T-helper 17 cell (primary cell): ENCODE data around the gene TAOK1. TPM values are rescaled to one million over a fixed set of nuclear protein-coding genes. Genes with fewer than 3 reads are reported as not detected.

Experiments used
- ATAC-seq: fragments of 150-1000 bp; cut with Tn5 transposase; 2 replicates; pipeline ENCODE4 v1.10.0; 2021; ENCODE audit warnings: mild to moderate bottlenecking, moderate library complexity
- DNase-seq, 3 donors: peaks; one replicate each; pipeline versions ENCODE4 v3.0.0 to v3.0.0-alpha.2; 2020 to 2021
- H3K9me3 ChIP-seq: one replicate; pipeline ENCODE4 v1.7.0; 2013; ENCODE audit warnings: low read length, mild to moderate bottlenecking; ENCODE audit not compliant: control insufficient read depth, poor library complexity, severe bottlenecking
- H3K27ac Mint-ChIP-seq: one replicate; pipeline ENCODE4 v1.8.0; 2022; ENCODE audit warnings: mild to moderate bottlenecking, moderate library complexity, mixed read lengths
- H3K27me3 Mint-ChIP-seq: one replicate; pipeline ENCODE4 v1.8.0; 2022; ENCODE audit warnings: mixed read lengths
- H3K36me3 Mint-ChIP-seq: one replicate; pipeline ENCODE4 v1.8.0; 2022; ENCODE audit warnings: low read depth, mixed read lengths
- H3K4me1 Mint-ChIP-seq: one replicate; pipeline ENCODE4 v1.8.0; 2022; ENCODE audit warnings: mild to moderate bottlenecking, mixed read lengths
- H3K4me3 Mint-ChIP-seq: one replicate; pipeline ENCODE4 v1.8.0; 2022; ENCODE audit warnings: mild to moderate bottlenecking, moderate library complexity, mixed read lengths
- total RNA-seq, 4 donors: library from RNA in 2 of 4; stranded (reverse) in 2 of 4; gene quantifications; one replicate each; pipeline ENCODE4 v1.2.3 and lab custom pipeline; 2022 to 2026

TAOK1 gene
- total RNA-seq, 2 donors from 2014 or later, result 54.3 to 58.2 TPM

DNA sequence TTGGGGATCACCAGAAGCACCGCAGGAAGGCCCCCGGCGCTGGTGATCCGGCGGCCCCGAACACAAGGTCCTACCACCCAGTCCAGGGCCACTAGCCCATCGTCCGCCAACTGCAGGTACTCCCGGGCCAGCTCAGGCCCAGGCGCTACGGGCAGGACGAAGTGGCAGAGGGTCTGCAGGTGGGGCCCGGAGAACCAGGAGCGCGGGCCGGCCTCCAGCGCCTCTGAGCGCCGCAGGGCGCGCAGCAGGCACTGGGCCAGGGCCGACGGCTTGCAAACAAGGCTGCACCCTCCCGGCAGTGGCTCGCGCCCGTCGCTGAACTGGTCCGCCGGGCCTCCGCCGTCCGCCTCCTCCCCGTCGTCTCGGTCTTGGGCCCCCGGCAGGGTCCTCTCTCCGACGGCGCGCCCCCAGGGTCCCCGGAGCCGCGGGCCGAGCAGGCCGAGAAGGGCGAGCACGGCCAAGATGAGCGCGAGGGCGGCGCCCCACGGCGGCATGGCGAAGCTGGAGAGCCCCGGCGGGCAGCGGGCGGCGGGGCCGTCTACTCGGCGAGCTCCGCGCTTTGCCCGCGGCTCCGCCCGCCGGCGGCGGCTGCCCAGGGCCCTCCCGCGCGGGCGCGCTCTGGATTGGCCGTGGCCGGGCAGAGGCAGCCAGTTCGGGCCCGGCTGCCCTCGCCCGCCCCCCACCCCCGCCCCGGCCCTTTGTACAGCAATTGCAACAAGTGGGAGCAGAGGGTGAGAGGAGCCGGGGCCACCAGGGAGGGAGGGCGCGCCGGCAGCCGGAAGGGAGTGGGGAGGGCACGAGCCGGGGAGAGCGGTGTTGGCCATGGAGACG lies 176.5 kb downstream of the TAOK1 start, which contains the start of gene ABHD15:
Gene ABHD15 (minus strand): TSS at position 565 of the 831 bp plus-strand sequence. CDS start 71 bp downstream, at position 494.
- H3K36me3 Mint-ChIP-seq, result peaks cover 2% of the 10 kb centered on the region
- ATAC-seq, result peak; percentile 40
- H3K27me3 Mint-ChIP-seq, result no peaks in the 10 kb centered on the region
- peak; percentile 39 to 54 (median 50) for DNase-seq
- peaks cover 43% of the 10 kb centered on the region for H3K4me1 Mint-ChIP-seq
- H3K4me3 Mint-ChIP-seq, result peak within 1 kb of the TSS; percentile 97
- H3K9me3 ChIP-seq, result no peaks in the 10 kb centered on the region
- H3K27ac Mint-ChIP-seq, result peak within 1 kb of the TSS; percentile 80

DNA sequence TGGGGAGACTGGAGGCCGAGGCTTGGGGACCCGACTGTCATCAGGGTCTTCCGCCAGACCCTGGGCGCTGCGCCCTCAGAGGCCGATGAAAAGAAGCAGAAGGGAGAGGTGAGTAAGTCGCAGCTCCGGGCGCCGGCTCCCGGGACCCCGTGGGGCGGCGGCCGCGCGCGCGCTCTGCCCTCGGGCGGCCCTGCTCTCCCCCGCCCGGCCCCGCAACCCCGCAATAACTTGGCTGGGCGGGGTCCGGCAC lies 177.1 kb downstream of the TAOK1 start:
- no peaks in the 10 kb centered on the region for H3K27me3 Mint-ChIP-seq
- ATAC-seq (peak; percentile 1), DNase-seq (no peak)
- peak overlapping the region; percentile 97 for H3K4me3 Mint-ChIP-seq
- no peaks in the 10 kb centered on the region for H3K9me3 ChIP-seq
- peaks cover 2% of the 10 kb centered on the region for H3K36me3 Mint-ChIP-seq
- H3K27ac Mint-ChIP-seq, result no peak overlapping the region
- H3K4me1 Mint-ChIP-seq, result peaks cover 38% of the 10 kb centered on the region

DNA sequence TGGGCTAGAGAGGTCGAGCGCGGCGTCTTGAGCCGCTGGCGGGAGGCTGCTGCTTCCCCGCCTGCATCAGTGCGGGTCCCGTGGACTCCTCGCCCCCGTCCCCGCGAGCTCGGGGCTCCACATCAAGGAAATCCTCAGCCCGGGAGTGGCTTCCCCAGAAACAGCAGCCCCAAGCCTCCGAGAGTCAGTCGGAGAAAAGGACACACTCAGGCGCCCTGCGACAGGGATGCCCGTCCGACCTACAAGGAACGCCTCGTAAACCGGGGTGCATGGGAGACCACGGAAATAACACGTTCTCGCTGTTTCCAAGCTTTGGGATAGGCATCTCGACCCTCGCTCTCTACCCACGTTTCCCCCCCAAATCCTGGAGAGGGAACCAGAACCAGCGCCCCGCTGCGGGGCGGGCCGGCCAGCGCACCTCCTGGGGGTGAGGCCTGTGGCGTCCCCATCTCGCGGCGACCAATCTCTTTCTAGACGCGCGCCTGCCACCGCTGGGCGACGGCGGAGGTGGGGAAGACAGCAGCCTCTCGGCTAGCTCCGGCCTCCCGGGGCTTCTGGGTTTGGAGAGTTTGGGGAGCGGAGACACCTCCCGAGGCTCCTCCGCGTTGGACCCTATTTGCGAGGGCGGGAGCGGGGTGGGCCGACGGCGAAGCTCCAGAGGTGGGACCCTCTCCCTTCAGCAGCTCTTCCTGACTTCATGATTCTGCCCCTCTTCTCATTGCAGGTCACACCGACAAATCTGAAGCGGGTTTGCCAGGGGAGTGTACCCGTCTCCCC lies 177.6 kb downstream of the TAOK1 start:
- Mint-ChIP-seq H3K27me3 (no peaks in the 10 kb centered on the region), H3K4me1 (peaks cover 34% of the 10 kb centered on the region), H3K4me3 (peak overlapping the region; percentile 97), H3K36me3 (peaks cover 2% of the 10 kb centered on the region), H3K27ac (peak overlapping the region; percentile 75)
- ATAC-seq (peak; percentile 71), DNase-seq (peak; percentile 62 to 70 (median 64))
- H3K9me3 ChIP-seq, result no peaks in the 10 kb centered on the region

DNA sequence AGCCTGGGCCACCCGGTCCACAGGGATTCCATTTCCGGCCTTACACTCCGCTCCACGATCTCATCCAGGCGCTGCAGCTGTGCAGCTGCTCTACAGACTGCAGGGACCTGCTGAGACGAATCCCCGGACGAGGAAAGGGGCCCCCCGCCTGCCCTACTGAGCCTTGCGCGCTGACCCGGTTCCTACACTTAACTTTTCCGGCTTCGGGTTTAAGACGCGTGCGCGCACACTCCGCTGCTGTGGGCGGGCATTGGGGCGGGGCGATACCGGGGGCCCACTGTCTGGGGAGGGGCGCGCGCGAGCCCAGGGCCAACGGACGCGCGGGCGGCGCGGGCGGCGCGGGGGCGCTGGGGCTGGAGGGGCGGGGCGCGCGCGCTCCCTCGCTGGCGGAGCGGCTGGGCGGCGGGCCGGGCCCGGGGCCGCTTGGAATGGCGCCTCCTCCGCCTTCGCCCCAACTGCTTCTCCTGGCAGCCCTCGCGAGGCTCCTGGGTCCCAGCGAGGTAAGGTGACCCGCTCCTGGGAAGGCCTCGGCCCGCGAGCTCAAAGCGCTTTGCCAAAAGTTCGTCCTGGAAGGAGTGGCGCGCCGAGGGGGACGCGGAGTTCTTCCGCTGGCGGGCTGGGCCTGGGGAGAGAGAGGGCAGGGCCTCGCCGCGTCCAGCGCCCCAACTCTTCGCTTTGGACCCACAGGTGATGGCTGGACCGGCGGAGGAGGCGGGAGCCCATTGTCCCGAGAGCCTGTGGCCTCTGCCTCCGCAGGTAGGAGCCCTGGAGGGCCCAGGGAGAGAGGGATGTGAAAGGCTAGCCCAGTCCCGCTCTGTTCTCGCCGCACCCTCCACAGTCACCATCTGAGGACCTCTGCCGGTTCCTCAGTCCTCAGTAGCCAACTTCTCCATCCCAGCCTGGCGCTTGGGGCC lies 178.4 kb downstream of the TAOK1 start, which contains the start of gene TP53I13:
Gene TP53I13 (plus strand): TSS at position 371 of the 914 bp plus-strand sequence. CDS start 58 bp downstream, at position 429.
- H3K27ac Mint-ChIP-seq, result peak within 1 kb of the TSS; percentile 75
- peak; percentile 79 to 88 (median 84) for DNase-seq
- no peaks in the 10 kb centered on the region for H3K27me3 Mint-ChIP-seq

DNA sequence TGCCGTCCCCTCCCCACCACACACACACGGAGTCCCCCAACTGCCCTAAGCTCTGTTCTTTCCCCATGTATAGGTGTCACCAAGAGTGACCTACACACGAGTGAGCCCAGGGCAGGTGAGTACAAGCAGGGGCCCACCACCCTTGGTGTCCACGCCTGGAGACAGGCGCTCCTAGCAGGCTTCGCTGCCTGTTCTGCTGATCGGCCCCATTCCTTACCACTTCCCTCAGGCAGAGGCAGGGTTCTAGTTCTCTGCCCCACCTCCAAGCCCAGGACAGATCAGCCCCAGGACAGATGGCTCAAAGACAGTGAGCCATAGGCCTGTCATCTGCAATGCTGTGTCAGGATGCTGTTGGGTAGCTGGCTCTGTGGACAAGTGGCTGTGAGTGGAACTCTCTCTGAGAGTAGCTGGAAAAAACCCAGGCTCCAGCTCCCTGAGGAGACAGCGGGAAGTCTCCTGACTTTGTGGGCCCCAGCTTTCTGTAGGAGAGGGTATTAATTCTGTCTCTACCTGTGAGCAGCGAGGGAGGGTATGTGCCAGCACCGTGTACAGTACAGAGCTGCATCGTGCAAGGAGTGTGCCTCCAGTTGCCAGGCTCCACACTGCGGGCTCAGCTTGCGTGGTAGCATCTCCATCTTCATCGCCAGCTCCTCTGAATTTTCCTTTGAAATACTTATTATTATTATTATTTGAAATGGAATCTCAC lies 179.2 kb downstream of the TAOK1 start:
- DNase-seq, result no peak
- peak overlapping the region; percentile 97 for H3K4me3 Mint-ChIP-seq
- peak overlapping the region; percentile 59 for H3K27ac Mint-ChIP-seq
- peaks cover 31% of the 10 kb centered on the region for H3K4me1 Mint-ChIP-seq
- ATAC-seq, result no peak
- H3K27me3 Mint-ChIP-seq, result no peaks in the 10 kb centered on the region
- H3K36me3 Mint-ChIP-seq, result peaks cover 2% of the 10 kb centered on the region
- no peaks in the 10 kb centered on the region for H3K9me3 ChIP-seq

More for the DNA sequence above, 178.4 kb downstream of the TAOK1 start, which contains the start of gene TP53I13:
- peaks cover 2% of the 10 kb centered on the region for H3K36me3 Mint-ChIP-seq
- ATAC-seq, result peak; percentile 69
- no peaks in the 10 kb centered on the region for H3K9me3 ChIP-seq
- H3K4me3 Mint-ChIP-seq, result peak within 1 kb of the TSS; percentile 97
- peaks cover 35% of the 10 kb centered on the region for H3K4me1 Mint-ChIP-seq

DNA sequence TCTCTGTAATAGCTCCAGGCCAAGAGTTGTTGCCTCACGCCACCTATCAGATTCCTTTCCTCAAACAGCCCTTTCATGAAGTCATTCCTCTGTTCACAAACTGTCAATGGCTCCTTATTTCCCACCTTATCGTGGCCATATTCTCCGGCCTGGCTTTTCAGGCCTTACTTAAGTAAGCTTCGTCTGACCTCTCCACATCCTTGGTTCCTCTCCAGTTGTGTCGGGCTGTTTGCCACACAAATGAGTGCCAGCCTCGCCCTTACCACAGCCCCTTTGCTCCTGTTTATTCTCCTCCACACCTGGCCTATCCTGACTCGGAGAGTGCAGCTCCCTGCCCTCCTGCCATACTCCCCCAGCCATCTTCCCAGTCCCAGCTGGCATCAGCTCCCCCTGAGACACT lies 180.4 kb downstream of the TAOK1 start:
- no peak for DNase-seq
- H3K36me3 Mint-ChIP-seq, result peaks cover 2% of the 10 kb centered on the region
- H3K4me1 Mint-ChIP-seq, result peaks cover 31% of the 10 kb centered on the region
- H3K27ac Mint-ChIP-seq, result peak overlapping the region; percentile 49
- peak overlapping the region; percentile 66 for H3K4me3 Mint-ChIP-seq
- H3K9me3 ChIP-seq, result no peaks in the 10 kb centered on the region
- no peak for ATAC-seq
- no peaks in the 10 kb centered on the region for H3K27me3 Mint-ChIP-seq

GRCh38 chr17:29571486-29571882 lies 181.3 kb downstream of the TAOK1 start:
- ATAC-seq, result no peak
- Mint-ChIP-seq H3K36me3 (peaks cover 2% of the 10 kb centered on the region), H3K27me3 (no peaks in the 10 kb centered on the region), H3K4me3 (no peak overlapping the region), H3K27ac (no peak overlapping the region), H3K4me1 (peaks cover 24% of the 10 kb centered on the region)
- no peaks in the 10 kb centered on the region for H3K9me3 ChIP-seq
- DNase-seq, result no peak

GRCh38 chr17:29571883-29572681 lies 181.9 kb downstream of the TAOK1 start:
- Mint-ChIP-seq H3K36me3 (peaks cover 2% of the 10 kb centered on the region), H3K27me3 (no peaks in the 10 kb centered on the region), H3K4me1 (peaks cover 24% of the 10 kb centered on the region), H3K27ac (no peak overlapping the region), H3K4me3 (no peak overlapping the region)
- DNase-seq, result no peak
- no peak for ATAC-seq
- H3K9me3 ChIP-seq, result no peaks in the 10 kb centered on the region

GRCh38 chr17:29572691-29573557 lies 182.8 kb downstream of the TAOK1 start:
- H3K9me3 ChIP-seq, result no peaks in the 10 kb centered on the region
- ATAC-seq, result peak; percentile 33
- peak; percentile 43 to 56 (median 47) for DNase-seq
- peaks cover 24% of the 10 kb centered on the region for H3K4me1 Mint-ChIP-seq
- no peak overlapping the region for H3K27ac Mint-ChIP-seq
- H3K27me3 Mint-ChIP-seq, result no peaks in the 10 kb centered on the region
- no peak overlapping the region for H3K4me3 Mint-ChIP-seq
- H3K36me3 Mint-ChIP-seq, result peaks cover 2% of the 10 kb centered on the region

- no peak overlapping the region for H3K4me3 Mint-ChIP-seq
- H3K36me3 Mint-ChIP-seq, result peaks cover 2% of the 10 kb centered on the region
- ATAC-seq, result no peak
- no peaks in the 10 kb centered on the region for H3K27me3 Mint-ChIP-seq
- no peak overlapping the region for H3K27ac Mint-ChIP-seq
- no peaks in the 10 kb centered on the region for H3K9me3 ChIP-seq
- H3K4me1 Mint-ChIP-seq, result peaks cover 25% of the 10 kb centered on the region
- DNase-seq, result no peak
Measured at GRCh38 chr17:29573558-29573869, 183.4 kb downstream of the TAOK1 start.
